ENCODE data around the gene ATN1.

The ATN1 gene

GRCh38 chr12:6914947-6915788, 12.6 kb upstream of the ATN1 start:
- no peaks in the 10 kb centered on the region for H3K9me3 ChIP-seq (ENCODE audit: insufficient read depth, low read length, severe bottlenecking)
- peaks cover 33% of the 10 kb centered on the region for H3K79me2 ChIP-seq (ENCODE audit: insufficient read depth, low read length)
- H3K4me3 ChIP-seq (ENCODE audit: low read depth in 1 of 2, low read length in 2 of 2), result peak overlapping the region; percentile 71 to 72
- ATAC-seq (ENCODE audit: insufficient read depth, low read depth) (peak; percentile 25), DNase-seq (peak; percentile 53)
- H3K9ac ChIP-seq (ENCODE audit: low read depth, low read length), result peak overlapping the region; percentile 91
- H3K27ac ChIP-seq (ENCODE audit: low read length), result peak overlapping the region; percentile 83
- peaks cover 10% of the 10 kb centered on the region for H4K20me1 ChIP-seq (ENCODE audit: insufficient read depth, low read length)
- H3K4me2 ChIP-seq (ENCODE audit: insufficient read depth, low read length), result peak overlapping the region; percentile 91
- H3K4me1 ChIP-seq (ENCODE audit: insufficient read depth, low read length), result peaks cover 38% of the 10 kb centered on the region
- no peaks in the 10 kb centered on the region for H3K27me3 ChIP-seq (ENCODE audit: insufficient read depth, low read length, poor library complexity)
- TF ChIP-seq EZH2 (IDR thresholded peaks at IDR 0.05; ENCODE audit: borderline replicate concordance, low read depth, low read length, severe bottlenecking), result no peak
- TF ChIP-seq CTCF (IDR thresholded peaks at IDR 0.05; ENCODE audit: borderline replicate concordance, extremely low read depth, low read length, poor library complexity, severe bottlenecking), result no peak
- H3K36me3 ChIP-seq (ENCODE audit: insufficient read depth, low read length), result peaks cover 40% of the 10 kb centered on the region
- H2AFZ ChIP-seq (ENCODE audit: low read depth, low read length), result peak overlapping the region; percentile 83

- no peaks in the 10 kb centered on the region for H3K27me3 ChIP-seq (ENCODE audit: insufficient read depth, low read length, poor library complexity)
- H4K20me1 ChIP-seq (ENCODE audit: insufficient read depth, low read length), result peaks cover 10% of the 10 kb centered on the region
- peaks cover 43% of the 10 kb centered on the region for H3K36me3 ChIP-seq (ENCODE audit: insufficient read depth, low read length)
- H3K9me3 ChIP-seq (ENCODE audit: insufficient read depth, low read length, severe bottlenecking), result no peaks in the 10 kb centered on the region
- no peak for TF ChIP-seq EZH2 (IDR thresholded peaks at IDR 0.05; ENCODE audit: borderline replicate concordance, low read depth, low read length, severe bottlenecking)
- no peak for TF ChIP-seq CTCF (IDR thresholded peaks at IDR 0.05; ENCODE audit: borderline replicate concordance, extremely low read depth, low read length, poor library complexity, severe bottlenecking)
- DNase-seq (no peak), ATAC-seq (ENCODE audit: insufficient read depth, low read depth) (no peak)
- H3K27ac ChIP-seq (ENCODE audit: low read length), result no peak overlapping the region; the same call in 1 of the 2 replicates
- H3K4me1 ChIP-seq (ENCODE audit: insufficient read depth, low read length), result peaks cover 38% of the 10 kb centered on the region
- H3K4me3 ChIP-seq (ENCODE audit: low read depth in 1 of 2, low read length in 2 of 2), result peak overlapping the region in 1 of 2 experiments; percentile 72; a peak in 2 of 4 replicates
- H3K9ac ChIP-seq (ENCODE audit: low read depth, low read length), result peak overlapping the region; percentile 91; the same call in 1 of the 2 replicates
- H3K4me2 ChIP-seq (ENCODE audit: insufficient read depth, low read length), result peak overlapping the region; percentile 91
- no peak overlapping the region for H2AFZ ChIP-seq (ENCODE audit: low read depth, low read length)
- H3K79me2 ChIP-seq (ENCODE audit: insufficient read depth, low read length), result peaks cover 33% of the 10 kb centered on the region
These were observed 11.9 kb upstream of the ATN1 start for GRCh38 chr12:6915789-6916285.

- no peak for ATAC-seq (ENCODE audit: insufficient read depth, low read depth)
- H3K9ac ChIP-seq (ENCODE audit: low read depth, low read length), result no peak overlapping the region
- no peak overlapping the region for H3K27ac ChIP-seq (ENCODE audit: low read length)
- H3K79me2 ChIP-seq (ENCODE audit: insufficient read depth, low read length), result peaks cover 33% of the 10 kb centered on the region
- H3K27me3 ChIP-seq (ENCODE audit: insufficient read depth, low read length, poor library complexity), result no peaks in the 10 kb centered on the region
- no peak overlapping the region for H2AFZ ChIP-seq (ENCODE audit: low read depth, low read length)
- H3K36me3 ChIP-seq (ENCODE audit: insufficient read depth, low read length), result peaks cover 51% of the 10 kb centered on the region
- H3K9me3 ChIP-seq (ENCODE audit: insufficient read depth, low read length, severe bottlenecking), result no peaks in the 10 kb centered on the region
- peak overlapping the region; percentile 91 for H3K4me2 ChIP-seq (ENCODE audit: insufficient read depth, low read length)
- no peak for TF ChIP-seq EZH2 (IDR thresholded peaks at IDR 0.05; ENCODE audit: borderline replicate concordance, low read depth, low read length, severe bottlenecking)
- TF ChIP-seq CTCF (IDR thresholded peaks at IDR 0.05; ENCODE audit: borderline replicate concordance, extremely low read depth, low read length, poor library complexity, severe bottlenecking), result no peak
- 0 out of 4 replicates have a peak overlapping the region, but pooled peaks of 1 of the 2 experiments have one; percentile 7 for H3K4me3 ChIP-seq (ENCODE audit: low read depth in 1 of 2, low read length in 2 of 2)
- H4K20me1 ChIP-seq (ENCODE audit: insufficient read depth, low read length), result peaks cover 10% of the 10 kb centered on the region
- H3K4me1 ChIP-seq (ENCODE audit: insufficient read depth, low read length), result peaks cover 38% of the 10 kb centered on the region
- DNase-seq, result no peak
These were observed 11.1 kb upstream of the ATN1 start for GRCh38 chr12:6916426-6917200.

Measured in DND-41 (cell line).